IPS-18a (cell line): ENCODE results near the gene MGLL.

Experiments
- H3K27ac ChIP-seq: one replicate; pipeline ENCODE4 v1.5.1; 2013; ENCODE audit warnings: low read length
- H3K27me3 ChIP-seq: one replicate; pipeline ENCODE4 v1.6.1; 2013; ENCODE audit warnings: mild to moderate bottlenecking, low read length; ENCODE audit not compliant: control insufficient read depth, insufficient read depth
- H3K36me3 ChIP-seq: one replicate; pipeline ENCODE4 v1.6.1; 2013; ENCODE audit warnings: low read depth, low read length; ENCODE audit not compliant: control insufficient read depth
- H3K4me1 ChIP-seq: one replicate; pipeline ENCODE4 v1.6.1; 2013; ENCODE audit warnings: low read depth, low read length; ENCODE audit not compliant: control insufficient read depth
- H3K4me3 ChIP-seq: one replicate; pipeline ENCODE4 v1.5.1; 2013; ENCODE audit warnings: low read length
- H3K9ac ChIP-seq: one replicate; pipeline ENCODE4 v1.6.1; 2013; ENCODE audit warnings: mild to moderate bottlenecking, low read length, moderate library complexity
- H3K9me3 ChIP-seq: one replicate; pipeline ENCODE4 v1.6.1; 2013; ENCODE audit warnings: low read depth, low read length; ENCODE audit not compliant: control insufficient read depth

MGLL gene

DNA sequence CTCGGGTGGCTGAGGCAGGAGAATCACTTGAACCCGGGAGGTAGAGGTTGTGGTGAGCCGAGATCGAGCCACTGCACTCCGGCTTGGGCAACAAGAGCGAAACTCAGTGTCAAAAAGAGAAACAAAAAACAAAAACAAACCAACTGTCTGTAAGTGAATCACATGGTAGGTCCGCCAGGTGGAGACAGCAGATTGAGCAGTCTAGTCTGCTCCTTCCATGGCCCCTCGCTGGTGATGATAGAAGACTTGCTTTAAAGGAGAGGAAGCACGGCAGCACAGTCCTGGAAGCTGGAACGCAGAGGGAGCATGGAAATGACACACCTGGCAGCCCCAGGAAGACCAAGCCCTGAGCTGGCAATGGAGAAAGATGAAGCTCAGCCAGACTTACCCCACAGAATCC is 31.4 kb upstream of the MGLL start:
- H3K4me3 ChIP-seq: no peak overlapping the region
- no peaks in the 10 kb centered on the region for H3K27me3 ChIP-seq
- H3K27ac ChIP-seq: no peak overlapping the region
- H3K9ac ChIP-seq: no peak overlapping the region
- H3K4me1 ChIP-seq: peaks cover 9% of the 10 kb centered on the region
- no peaks in the 10 kb centered on the region for H3K9me3 ChIP-seq
- H3K36me3 ChIP-seq: no peaks in the 10 kb centered on the region

GRCh38 chr3:127851899-127852298 is 29.6 kb upstream of the MGLL start:
- no peak overlapping the region for H3K9ac ChIP-seq
- no peaks in the 10 kb centered on the region for H3K9me3 ChIP-seq
- no peaks in the 10 kb centered on the region for H3K27me3 ChIP-seq
- no peak overlapping the region for H3K27ac ChIP-seq
- no peak overlapping the region for H3K4me3 ChIP-seq
- peaks cover 9% of the 10 kb centered on the region for H3K4me1 ChIP-seq
- H3K36me3 ChIP-seq: no peaks in the 10 kb centered on the region

- peaks cover 9% of the 10 kb centered on the region for H3K4me1 ChIP-seq
- no peak overlapping the region for H3K4me3 ChIP-seq
- no peaks in the 10 kb centered on the region for H3K36me3 ChIP-seq
- H3K27ac ChIP-seq: no peak overlapping the region
- no peaks in the 10 kb centered on the region for H3K9me3 ChIP-seq
- H3K9ac ChIP-seq: no peak overlapping the region
- H3K27me3 ChIP-seq: no peaks in the 10 kb centered on the region
These were observed 27.1 kb upstream of the MGLL start for GRCh38 chr3:127849368-127849767.

- H3K9me3 ChIP-seq: no peaks in the 10 kb centered on the region
- no peak overlapping the region for H3K27ac ChIP-seq
These were observed 26.1 kb upstream of the MGLL start for GRCh38 chr3:127848131-127849129.

DNA sequence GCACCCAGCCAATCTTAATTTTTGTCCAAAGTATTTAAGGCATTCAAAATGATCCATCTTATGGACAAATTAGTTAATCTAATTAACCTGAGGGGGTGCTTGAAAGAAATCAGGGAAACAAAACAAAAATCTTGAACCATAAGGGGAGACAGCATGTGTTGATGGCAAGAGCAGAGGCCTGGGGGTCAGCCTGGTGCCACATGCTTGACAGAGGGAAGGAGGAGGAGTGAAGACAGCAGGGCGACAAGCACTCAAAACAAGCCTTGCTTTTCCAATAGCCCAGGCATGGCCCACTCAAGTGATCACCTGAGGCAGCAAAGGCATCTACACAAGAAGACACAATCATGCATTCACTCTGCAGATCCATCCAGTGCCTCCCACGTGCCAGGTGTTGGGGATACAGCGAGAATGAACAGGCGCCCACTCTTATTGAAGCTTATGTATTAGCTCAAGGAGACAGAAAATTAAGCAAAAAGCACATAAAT is 25.0 kb upstream of the MGLL start:
- H3K4me3 ChIP-seq: no peak overlapping the region
- H3K27me3 ChIP-seq: no peaks in the 10 kb centered on the region
- H3K27ac ChIP-seq: no peak overlapping the region
- H3K4me1 ChIP-seq: peaks cover 9% of the 10 kb centered on the region
- no peaks in the 10 kb centered on the region for H3K36me3 ChIP-seq
- H3K9me3 ChIP-seq: no peaks in the 10 kb centered on the region
- H3K9ac ChIP-seq: no peak overlapping the region

More at GRCh38 chr3:127848131-127849129, 26.1 kb upstream of the MGLL start:
- Histone ChIP-seq H3K4me1 (peaks cover 9% of the 10 kb centered on the region), H3K9ac (no peak overlapping the region), H3K4me3 (no peak overlapping the region), H3K36me3 (no peaks in the 10 kb centered on the region), H3K27me3 (no peaks in the 10 kb centered on the region)

DNA sequence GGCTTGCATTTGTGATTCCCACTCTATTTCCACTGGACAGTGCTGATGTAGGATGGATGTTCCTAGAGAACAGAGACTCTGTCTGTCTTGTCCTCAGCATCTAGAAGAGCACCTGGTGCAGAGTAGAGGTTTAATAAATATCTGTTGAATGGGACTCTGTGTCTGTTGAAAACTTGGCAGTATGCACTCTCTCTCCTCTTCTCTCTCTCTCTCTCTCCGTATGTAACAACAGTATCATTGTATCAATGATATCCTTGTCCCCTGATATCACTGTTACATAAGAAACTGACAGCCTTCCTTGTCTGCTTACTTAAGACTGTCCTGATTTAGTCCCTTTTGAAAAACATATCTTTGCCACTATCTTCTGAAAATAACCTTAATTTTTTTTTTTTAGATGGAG is 24.3 kb upstream of the MGLL start:
- Histone ChIP-seq H3K27ac (no peak overlapping the region), H3K9ac (no peak overlapping the region), H3K36me3 (no peaks in the 10 kb centered on the region), H3K4me3 (no peak overlapping the region), H3K27me3 (no peaks in the 10 kb centered on the region), H3K9me3 (no peaks in the 10 kb centered on the region), H3K4me1 (peaks cover 7% of the 10 kb centered on the region)

DNA sequence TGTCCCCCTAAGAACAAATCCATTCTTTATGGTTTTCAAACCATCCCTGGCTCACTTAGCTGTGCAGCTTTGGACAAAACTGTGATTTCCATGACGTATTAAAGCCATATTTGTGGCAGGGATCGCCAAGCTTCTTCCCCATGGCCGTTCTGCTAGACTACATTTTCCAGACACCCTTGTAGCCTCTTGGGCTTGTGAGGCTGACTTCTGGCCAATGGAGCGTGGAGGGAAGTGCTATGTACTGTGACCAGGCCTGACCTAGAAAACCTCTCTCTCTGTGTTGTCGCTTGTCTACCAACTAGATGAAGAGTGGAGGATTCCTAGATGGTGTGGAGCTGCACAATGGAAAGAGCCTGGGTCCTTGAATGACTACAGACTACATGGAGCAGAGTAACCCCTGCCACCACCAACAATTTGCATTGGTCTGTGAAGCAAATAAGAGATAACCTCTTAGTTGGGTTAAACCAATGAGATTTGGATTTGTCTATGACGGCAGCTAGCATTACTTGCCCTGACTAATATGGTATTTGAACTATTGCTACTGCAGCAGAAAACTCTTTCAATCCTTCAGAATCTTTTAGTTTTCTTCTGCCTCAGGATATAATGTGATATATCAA is 22.1 kb upstream of the MGLL start:
- no peaks in the 10 kb centered on the region for H3K36me3 ChIP-seq
- H3K4me3 ChIP-seq: no peak overlapping the region
- no peaks in the 10 kb centered on the region for H3K27me3 ChIP-seq
- peaks cover 3% of the 10 kb centered on the region for H3K4me1 ChIP-seq
- H3K27ac ChIP-seq: no peak overlapping the region
- H3K9me3 ChIP-seq: no peaks in the 10 kb centered on the region
- no peak overlapping the region for H3K9ac ChIP-seq

GRCh38 chr3:127840671-127841070 is 18.4 kb upstream of the MGLL start:
- no peaks in the 10 kb centered on the region for H3K36me3 ChIP-seq
- H3K27ac ChIP-seq: no peak overlapping the region
- H3K9ac ChIP-seq: no peak overlapping the region
- H3K27me3 ChIP-seq: no peaks in the 10 kb centered on the region
- no peaks in the 10 kb centered on the region for H3K9me3 ChIP-seq
- H3K4me1 ChIP-seq: peaks cover 3% of the 10 kb centered on the region
- no peak overlapping the region for H3K4me3 ChIP-seq

GRCh38 chr3:127839099-127839498 is 16.8 kb upstream of the MGLL start:
- H3K4me3 ChIP-seq: no peak overlapping the region
- H3K9ac ChIP-seq: no peak overlapping the region
- peaks cover 3% of the 10 kb centered on the region for H3K4me1 ChIP-seq
- no peak overlapping the region for H3K27ac ChIP-seq
- no peaks in the 10 kb centered on the region for H3K36me3 ChIP-seq
- H3K27me3 ChIP-seq: no peaks in the 10 kb centered on the region
- H3K9me3 ChIP-seq: no peaks in the 10 kb centered on the region

GRCh38 chr3:127835993-127836882 is 13.9 kb upstream of the MGLL start:
- no peaks in the 10 kb centered on the region for H3K9me3 ChIP-seq
- H3K27ac ChIP-seq: no peak overlapping the region
- H3K36me3 ChIP-seq: no peaks in the 10 kb centered on the region
- no peak overlapping the region for H3K9ac ChIP-seq
- H3K4me3 ChIP-seq: no peak overlapping the region
- H3K27me3 ChIP-seq: no peaks in the 10 kb centered on the region
- H3K4me1 ChIP-seq: no peaks in the 10 kb centered on the region

DNA sequence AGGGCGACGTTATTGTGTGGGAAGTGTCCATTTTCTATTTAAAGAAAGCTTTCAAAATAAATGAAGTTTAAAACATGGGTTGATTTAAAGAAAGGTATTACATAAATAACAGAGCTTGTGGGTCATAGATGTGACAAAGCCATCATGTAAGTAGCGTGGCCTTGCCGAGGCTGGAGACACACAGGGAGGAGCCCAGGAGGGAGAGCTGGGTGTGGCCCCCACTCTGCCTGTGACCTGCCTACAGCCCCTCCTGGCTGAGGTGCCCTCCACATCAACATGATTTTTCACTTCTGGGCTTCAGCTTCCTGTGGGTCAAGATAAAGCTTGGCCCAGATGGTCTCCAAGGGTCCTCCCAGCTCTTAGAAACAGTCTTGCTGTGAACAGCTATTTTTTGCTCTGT is 12.5 kb upstream of the MGLL start:
- H3K4me3 ChIP-seq: no peak overlapping the region

More for the DNA sequence above, 12.5 kb upstream of the MGLL start:
- no peaks in the 10 kb centered on the region for H3K27me3 ChIP-seq
- no peaks in the 10 kb centered on the region for H3K4me1 ChIP-seq
- H3K9me3 ChIP-seq: no peaks in the 10 kb centered on the region
- no peak overlapping the region for H3K9ac ChIP-seq
- no peak overlapping the region for H3K27ac ChIP-seq
- H3K36me3 ChIP-seq: no peaks in the 10 kb centered on the region
